ENCODE data around the gene ZNF628.

DNA sequence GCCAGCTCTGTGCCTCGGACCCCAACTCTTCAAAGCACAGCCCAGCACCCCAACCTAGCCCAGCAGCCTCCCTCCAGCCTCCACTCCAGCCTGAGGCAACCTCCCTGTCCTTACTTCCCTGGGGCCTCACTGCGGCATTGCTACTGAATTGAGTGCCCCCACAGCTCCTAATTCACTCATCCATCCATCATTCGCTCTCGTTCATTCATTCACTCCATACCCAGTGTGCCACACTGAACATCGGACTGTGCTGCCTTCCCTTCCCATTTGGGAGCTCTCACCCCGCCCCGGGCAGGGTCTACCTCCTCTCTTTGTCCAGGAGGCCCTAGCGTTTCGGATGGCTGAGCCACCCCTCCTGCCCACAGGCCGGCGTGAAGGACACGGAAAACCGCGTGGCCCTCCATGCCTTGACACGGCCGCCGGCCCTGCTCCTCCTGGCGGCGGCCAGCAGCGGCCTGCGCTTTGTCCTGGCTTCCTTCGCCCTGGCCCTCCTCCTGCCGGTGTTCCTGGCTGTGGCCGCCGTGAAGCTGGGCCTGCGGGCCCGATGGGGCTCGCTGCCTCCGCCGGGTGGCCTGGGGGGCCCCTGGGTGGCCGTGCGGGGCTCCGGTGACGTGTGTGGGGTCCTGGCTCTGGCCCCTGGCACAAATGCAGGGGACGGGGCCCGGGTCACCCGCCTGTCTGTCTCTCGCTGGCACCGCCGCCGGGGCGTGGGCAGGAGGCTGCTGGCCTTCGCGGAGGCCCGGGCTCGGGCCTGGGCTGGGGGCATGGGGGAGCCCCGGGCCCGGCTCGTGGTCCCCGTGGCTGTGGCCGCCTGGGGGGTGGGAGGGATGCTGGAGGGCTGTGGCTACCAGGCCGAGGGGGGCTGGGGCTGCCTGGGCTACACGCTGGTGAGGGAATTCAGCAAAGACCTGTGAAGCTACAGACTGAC lies 9.9 kb downstream of the ZNF628 start:
- TF ChIP-seq, protein P1, sequence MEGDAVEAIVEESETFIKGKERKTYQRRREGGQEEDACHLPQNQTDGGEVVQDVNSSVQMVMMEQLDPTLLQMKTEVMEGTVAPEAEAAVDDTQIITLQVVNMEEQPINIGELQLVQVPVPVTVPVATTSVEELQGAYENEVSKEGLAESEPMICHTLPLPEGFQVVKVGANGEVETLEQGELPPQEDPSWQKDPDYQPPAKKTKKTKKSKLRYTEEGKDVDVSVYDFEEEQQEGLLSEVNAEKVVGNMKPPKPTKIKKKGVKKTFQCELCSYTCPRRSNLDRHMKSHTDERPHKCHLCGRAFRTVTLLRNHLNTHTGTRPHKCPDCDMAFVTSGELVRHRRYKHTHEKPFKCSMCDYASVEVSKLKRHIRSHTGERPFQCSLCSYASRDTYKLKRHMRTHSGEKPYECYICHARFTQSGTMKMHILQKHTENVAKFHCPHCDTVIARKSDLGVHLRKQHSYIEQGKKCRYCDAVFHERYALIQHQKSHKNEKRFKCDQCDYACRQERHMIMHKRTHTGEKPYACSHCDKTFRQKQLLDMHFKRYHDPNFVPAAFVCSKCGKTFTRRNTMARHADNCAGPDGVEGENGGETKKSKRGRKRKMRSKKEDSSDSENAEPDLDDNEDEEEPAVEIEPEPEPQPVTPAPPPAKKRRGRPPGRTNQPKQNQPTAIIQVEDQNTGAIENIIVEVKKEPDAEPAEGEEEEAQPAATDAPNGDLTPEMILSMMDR (IDR thresholded peaks at IDR 0.05), result peak in 1 of 3 donors; percentile 17
- TF ChIP-seq POLR2A (IDR thresholded peaks at IDR 0.05), result no peak

All from ovary (tissue), 3 donors.